Osteoblast (primary cell): ENCODE results near the gene UPK1B. TPM values are rescaled to one million over a fixed set of nuclear protein-coding genes. Genes with fewer than 3 reads are reported as not detected.

Experiments
- DNase-seq: peaks from one replicate; pipeline ENCODE4 v3.0.0; 2011; ENCODE audit warnings: low spot score, mixed read lengths; ENCODE audit not compliant: insufficient read length; ENCODE audit errors: missing footprints
- H2AFZ ChIP-seq: 2 replicates; pipeline ENCODE4 v1.6.0; 2011; ENCODE audit warnings: mild to moderate bottlenecking, low read length
- H3K27ac ChIP-seq: 2 replicates; pipeline ENCODE4 v1.5.1; 2011; ENCODE audit warnings: mild to moderate bottlenecking, low read depth, low read length, moderate library complexity
- H3K27me3 ChIP-seq: 2 replicates; pipeline ENCODE4 v1.6.0; 2012; ENCODE audit warnings: mild to moderate bottlenecking, control low read depth, inconsistent platforms, low read length, moderate library complexity; ENCODE audit not compliant: insufficient read depth
- H3K36me3 ChIP-seq: 2 replicates; pipeline ENCODE4 v1.5.1; 2011; ENCODE audit warnings: mild to moderate bottlenecking, low read length, control low read depth, moderate library complexity; ENCODE audit not compliant: insufficient read depth
- H3K4me1 ChIP-seq: 2 replicates; pipeline ENCODE4 v1.5.1; 2011; ENCODE audit warnings: mild to moderate bottlenecking, low read length, control low read depth, moderate library complexity; ENCODE audit not compliant: insufficient read depth
- H3K4me2 ChIP-seq: 2 replicates; pipeline ENCODE4 v1.6.0; 2011; ENCODE audit warnings: mild to moderate bottlenecking, low read length; ENCODE audit not compliant: insufficient read depth
- H3K4me3 ChIP-seq: fragments of 200-600 bp; sonication (generic); 3 replicates; pipeline ENCODE4 v1.5.1; 2012; ENCODE audit warnings: mild to moderate bottlenecking, low read length, inconsistent platforms; ENCODE audit not compliant: insufficient read depth
- H3K79me2 ChIP-seq: 2 replicates; pipeline ENCODE4 v1.6.0; 2012; ENCODE audit warnings: mild to moderate bottlenecking, low read length, control low read depth, inconsistent platforms; ENCODE audit not compliant: insufficient read depth
- H3K9me3 ChIP-seq: 2 replicates; pipeline ENCODE4 v1.5.1; 2011; ENCODE audit warnings: low read depth, low read length, control low read depth
- H4K20me1 ChIP-seq: 2 replicates; pipeline ENCODE4 v1.6.0; 2012; ENCODE audit warnings: mild to moderate bottlenecking, low read length, control low read depth; ENCODE audit not compliant: insufficient read depth
- total RNA-seq: library from RNA; depleted of rRNA; stranded (reverse); fragments of >200 nt; gene quantifications from 2 replicates; pipeline ENCODE4 v1.2.3, GENCODE V29; 2012
- TF ChIP-seq, protein P1 (sequence below): IDR thresholded peaks from 2 replicates; pipeline ENCODE4 v1.5.1; 2011; ENCODE audit warnings: mild to moderate bottlenecking, low read depth, low read length, moderate library complexity; ENCODE audit errors: extremely low read depth

Gene UPK1B
- total RNA-seq, 1 donor, result 0.36 TPM

DNA sequence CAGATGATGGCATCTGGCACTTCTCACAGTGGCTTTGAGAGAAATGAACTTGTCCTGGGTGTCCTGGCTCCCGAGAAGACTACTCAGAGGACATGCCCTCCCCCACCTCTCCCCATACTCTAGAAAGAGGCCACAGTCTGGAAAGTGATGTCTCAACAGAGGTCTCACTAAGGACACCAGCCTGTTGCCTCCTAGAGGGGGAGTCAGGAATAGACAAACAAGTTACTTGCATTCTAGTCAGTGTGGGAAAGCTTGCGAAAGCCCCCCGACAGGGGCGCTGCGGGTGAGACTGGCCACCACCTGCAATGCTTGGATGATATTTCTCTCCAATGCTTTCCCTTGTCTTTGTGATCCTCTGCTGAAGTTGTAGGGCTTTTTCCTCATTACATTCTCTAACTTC, 50.1 kb downstream of the UPK1B start:
- TF ChIP-seq, protein P1, sequence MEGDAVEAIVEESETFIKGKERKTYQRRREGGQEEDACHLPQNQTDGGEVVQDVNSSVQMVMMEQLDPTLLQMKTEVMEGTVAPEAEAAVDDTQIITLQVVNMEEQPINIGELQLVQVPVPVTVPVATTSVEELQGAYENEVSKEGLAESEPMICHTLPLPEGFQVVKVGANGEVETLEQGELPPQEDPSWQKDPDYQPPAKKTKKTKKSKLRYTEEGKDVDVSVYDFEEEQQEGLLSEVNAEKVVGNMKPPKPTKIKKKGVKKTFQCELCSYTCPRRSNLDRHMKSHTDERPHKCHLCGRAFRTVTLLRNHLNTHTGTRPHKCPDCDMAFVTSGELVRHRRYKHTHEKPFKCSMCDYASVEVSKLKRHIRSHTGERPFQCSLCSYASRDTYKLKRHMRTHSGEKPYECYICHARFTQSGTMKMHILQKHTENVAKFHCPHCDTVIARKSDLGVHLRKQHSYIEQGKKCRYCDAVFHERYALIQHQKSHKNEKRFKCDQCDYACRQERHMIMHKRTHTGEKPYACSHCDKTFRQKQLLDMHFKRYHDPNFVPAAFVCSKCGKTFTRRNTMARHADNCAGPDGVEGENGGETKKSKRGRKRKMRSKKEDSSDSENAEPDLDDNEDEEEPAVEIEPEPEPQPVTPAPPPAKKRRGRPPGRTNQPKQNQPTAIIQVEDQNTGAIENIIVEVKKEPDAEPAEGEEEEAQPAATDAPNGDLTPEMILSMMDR, result peak; percentile 8
- no peak overlapping the region for H3K4me3 ChIP-seq
- no peak overlapping the region for H3K4me2 ChIP-seq

DNA sequence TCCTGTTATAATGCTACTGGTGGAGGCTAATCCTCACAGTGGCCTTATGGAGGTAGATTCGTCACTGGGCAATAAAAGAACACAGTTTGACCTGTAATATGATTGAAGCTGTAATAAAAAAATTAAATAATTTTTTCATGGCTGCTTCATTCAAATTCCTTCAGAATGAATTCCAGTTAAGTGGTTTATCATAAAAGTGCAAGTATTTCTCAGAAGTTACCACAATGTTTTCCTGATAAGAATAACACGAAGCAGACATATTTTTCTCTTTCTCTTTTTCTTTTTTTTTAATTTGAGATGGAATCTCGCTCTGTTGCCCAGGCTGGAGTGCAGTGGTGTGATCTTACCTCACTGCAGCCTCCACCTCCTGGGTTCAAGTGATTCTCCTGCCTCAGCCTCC, 51.7 kb downstream of the UPK1B start:
- H2AFZ ChIP-seq, result no peak overlapping the region
- TF ChIP-seq, protein P1, result no peak
- no peak overlapping the region for H3K27ac ChIP-seq
- no peaks in the 10 kb centered on the region for H3K27me3 ChIP-seq
- H3K36me3 ChIP-seq, result peaks cover 67% of the 10 kb centered on the region
- H3K79me2 ChIP-seq, result peaks cover 2% of the 10 kb centered on the region
- no peaks in the 10 kb centered on the region for H3K9me3 ChIP-seq
- peaks cover 3% of the 10 kb centered on the region for H3K4me1 ChIP-seq
- H3K4me3 ChIP-seq, result no peak overlapping the region
- peaks cover 3% of the 10 kb centered on the region for H4K20me1 ChIP-seq
- no peak overlapping the region for H3K4me2 ChIP-seq
- no peak for DNase-seq

More for the DNA sequence above, 50.1 kb downstream of the UPK1B start:
- Histone ChIP-seq H3K79me2 (no peaks in the 10 kb centered on the region), H2AFZ (no peak overlapping the region), H3K9me3 (no peaks in the 10 kb centered on the region), H3K27me3 (no peaks in the 10 kb centered on the region), H3K4me1 (peaks cover 3% of the 10 kb centered on the region), H3K36me3 (peaks cover 59% of the 10 kb centered on the region), H4K20me1 (peaks cover 3% of the 10 kb centered on the region), H3K27ac (no peak overlapping the region)
- no peak for DNase-seq

DNA sequence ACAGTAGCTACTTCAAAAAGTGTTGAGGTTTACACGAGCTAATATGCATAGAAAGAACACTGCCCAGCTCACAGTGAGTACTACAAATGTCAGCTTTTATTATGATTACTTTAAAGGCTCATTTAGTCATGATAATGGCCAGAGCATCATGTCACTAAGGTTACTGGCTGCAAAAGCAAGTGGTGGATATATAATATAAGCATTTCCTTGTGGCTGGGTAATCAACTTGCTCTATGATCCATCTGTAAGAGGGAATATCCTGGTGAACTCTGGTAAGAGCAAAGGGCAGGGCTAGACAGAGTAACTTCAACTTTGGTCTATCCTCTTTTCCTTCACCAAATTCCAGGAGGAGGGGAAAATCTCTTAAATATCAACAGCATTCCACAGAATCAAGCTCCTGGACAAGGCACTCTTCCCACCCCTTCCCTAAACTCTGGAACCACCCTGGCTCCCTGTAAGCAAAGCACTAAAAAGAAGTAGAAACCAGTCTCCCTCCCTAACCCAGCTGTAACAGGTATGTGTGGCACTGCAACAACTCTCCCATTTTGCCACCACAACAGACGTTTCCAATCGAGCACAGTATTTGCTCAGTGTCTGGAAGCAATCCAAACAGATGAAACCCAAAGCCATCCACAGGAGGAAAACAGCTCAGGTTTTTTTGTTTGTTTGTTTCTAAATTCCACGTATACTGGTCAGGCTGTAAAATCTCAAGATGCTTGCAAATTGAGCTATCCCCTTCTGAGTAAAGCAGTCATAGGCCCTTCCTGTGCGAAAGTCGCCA, 53.9 kb downstream of the UPK1B start:
- H3K4me2 ChIP-seq, result no peak overlapping the region
- no peak overlapping the region for H3K4me3 ChIP-seq
- no peaks in the 10 kb centered on the region for H3K27me3 ChIP-seq
- no peak overlapping the region for H3K27ac ChIP-seq
- H3K79me2 ChIP-seq, result peaks cover 6% of the 10 kb centered on the region
- H3K36me3 ChIP-seq, result peaks cover 69% of the 10 kb centered on the region
- no peaks in the 10 kb centered on the region for H4K20me1 ChIP-seq
- H3K4me1 ChIP-seq, result peaks cover 3% of the 10 kb centered on the region
- TF ChIP-seq, protein P1, result no peak
- H2AFZ ChIP-seq, result no peak overlapping the region
- no peak for DNase-seq
- H3K9me3 ChIP-seq, result no peaks in the 10 kb centered on the region

DNA sequence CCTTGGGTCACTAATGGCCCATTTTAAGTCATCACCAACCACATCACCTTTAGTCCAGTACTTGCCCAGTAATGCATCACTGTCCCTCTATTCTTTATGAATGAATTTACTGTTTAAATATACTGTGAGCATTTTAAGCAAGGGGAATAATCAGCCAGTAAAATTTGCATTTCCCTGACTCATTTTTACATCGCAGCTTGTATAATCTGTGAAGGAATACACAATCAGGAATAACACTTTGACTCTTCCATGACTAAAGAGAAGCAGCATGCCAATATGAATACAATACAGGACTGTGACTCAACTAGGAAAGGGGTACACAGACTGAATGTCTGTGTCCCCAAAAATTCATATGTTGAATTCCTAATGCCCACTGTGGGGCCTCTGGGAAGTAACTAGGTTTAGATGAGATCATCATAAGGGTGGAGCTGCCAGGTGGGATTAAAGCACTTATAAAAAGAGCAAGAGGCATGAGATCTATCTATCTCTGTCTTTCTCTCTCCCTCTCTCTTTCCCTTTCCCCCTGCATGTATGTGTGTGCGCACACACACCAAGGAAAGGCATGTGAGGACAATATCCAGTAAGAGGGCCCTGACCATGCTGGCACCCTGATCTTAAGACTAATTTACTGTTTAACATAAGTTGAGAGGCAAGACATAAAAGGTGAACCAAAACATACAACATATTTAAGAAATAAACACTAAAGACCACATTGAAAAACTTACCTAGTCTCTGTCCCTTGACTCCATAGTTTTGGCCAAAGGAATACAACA, 55.2 kb downstream of the UPK1B start:
- Histone ChIP-seq H3K4me1 (peaks cover 3% of the 10 kb centered on the region), H3K27me3 (no peaks in the 10 kb centered on the region), H3K4me2 (no peak overlapping the region), H3K36me3 (peaks cover 71% of the 10 kb centered on the region), H3K27ac (no peak overlapping the region), H4K20me1 (no peaks in the 10 kb centered on the region), H2AFZ (no peak overlapping the region), H3K79me2 (peaks cover 12% of the 10 kb centered on the region), H3K4me3 (no peak overlapping the region), H3K9me3 (no peaks in the 10 kb centered on the region)
- no peak for DNase-seq
- TF ChIP-seq, protein P1, result no peak
